ENCODE measurements around the gene SERINC5. TPM values are rescaled to one million over a fixed set of nuclear protein-coding genes. Genes with fewer than 3 reads are reported as not detected.

The SERINC5 gene
- total RNA-seq, 4 donors from 2014 or later = 9.7 to 21.7 (median 17.3) TPM

GRCh38 chr5:80206282-80206681, 49.6 kb downstream of the SERINC5 start:
- TF ChIP-seq CTCF (IDR thresholded peaks at IDR 0.05; ENCODE audit: low read depth) = no peak

- no peak for TF ChIP-seq CTCF (IDR thresholded peaks at IDR 0.05; ENCODE audit: low read depth)
These were observed 50.0 kb downstream of the SERINC5 start for GRCh38 chr5:80205846-80206245.

GRCh38 chr5:80204808-80205614, 50.8 kb downstream of the SERINC5 start:
- no peak for TF ChIP-seq CTCF (IDR thresholded peaks at IDR 0.05; ENCODE audit: low read depth)

- no peak for TF ChIP-seq CTCF (IDR thresholded peaks at IDR 0.05; ENCODE audit: low read depth)
These were observed 56.9 kb downstream of the SERINC5 start for GRCh38 chr5:80198920-80199319.

GRCh38 chr5:80198399-80198798, 57.4 kb downstream of the SERINC5 start:
- no peak for TF ChIP-seq CTCF (IDR thresholded peaks at IDR 0.05; ENCODE audit: low read depth)

- TF ChIP-seq CTCF (IDR thresholded peaks at IDR 0.05; ENCODE audit: low read depth) = no peak
These were observed 59.9 kb downstream of the SERINC5 start for GRCh38 chr5:80195837-80196400.

- TF ChIP-seq CTCF (IDR thresholded peaks at IDR 0.05; ENCODE audit: low read depth) = no peak
These were observed 61.4 kb downstream of the SERINC5 start for GRCh38 chr5:80194468-80194867.

All from subcutaneous adipose tissue (tissue), 4 donors.